GM12872 (cell line): ENCODE results near the gene TNKS1BP1.

Source experiments
- CTCF ChIP-seq: IDR thresholded peaks from 3 replicates; pipeline ENCODE4 v1.5.1; 2011; ENCODE audit warnings: low read depth, mild to moderate bottlenecking, low read length, moderate library complexity; ENCODE audit not compliant: insufficient read depth

TNKS1BP1 gene

GRCh38 chr11:57316017-57316416 lies 8.7 kb downstream of the TNKS1BP1 start:
- TF ChIP-seq CTCF = no peak

- no peak for TF ChIP-seq CTCF
Measured at GRCh38 chr11:57315491-57315890, 9.3 kb downstream of the TNKS1BP1 start.

GRCh38 chr11:57314221-57314973 lies 10.4 kb downstream of the TNKS1BP1 start:
- no peak for TF ChIP-seq CTCF

- no peak for TF ChIP-seq CTCF
Measured at GRCh38 chr11:57313788-57314135, 11.0 kb downstream of the TNKS1BP1 start.

GRCh38 chr11:57313071-57313787 lies 11.5 kb downstream of the TNKS1BP1 start:
- no peak for TF ChIP-seq CTCF

- TF ChIP-seq CTCF = no peak
Measured at GRCh38 chr11:57312511-57313021, 12.2 kb downstream of the TNKS1BP1 start.

GRCh38 chr11:57311109-57311936 lies 13.4 kb downstream of the TNKS1BP1 start:
- TF ChIP-seq CTCF = no peak
